Neural cell (in vitro differentiated cells): ENCODE data around the gene SLC8A1.

ENCODE experiments used
- CTCF ChIP-seq: fragments of 450-650 bp; IDR thresholded peaks from 2 replicates; pipeline ENCODE4 v1.5.1; 2014; ENCODE audit warnings: antibody characterized with exemption, mild to moderate bottlenecking, moderate library complexity; ENCODE audit not compliant: poor library complexity, severe bottlenecking
- EP300 ChIP-seq: fragments of 450-650 bp; conservative IDR thresholded peaks from 2 replicates; pipeline ENCODE4 v1.6.1; 2014; ENCODE audit warnings: antibody characterized with exemption, mild to moderate bottlenecking, moderate library complexity; ENCODE audit not compliant: poor library complexity, severe bottlenecking
- EZH2 ChIP-seq: fragments of 200-600, 300-800 bp; shearing (Covaris generic), sonication (generic); IDR thresholded peaks from 2 replicates; pipeline ENCODE4 v1.6.1; 2014; ENCODE audit warnings: antibody characterized with exemption, low read length, borderline replicate concordance, mild to moderate bottlenecking; ENCODE audit not compliant: insufficient read depth, poor library complexity, severe bottlenecking

GRCh38 chr2:40458271-40458794, 6.4 kb upstream of the SLC8A1 start:
- TF ChIP-seq CTCF (no peak), EP300 (no peak), EZH2 (no peak)
